Stimulated activated naive CD8-positive, alpha-beta T cell treated with anti-CD3 and anti-CD28 coated beads, Interleukin-15, Interleukin-2, amounts not matched to agents 100 U/mL and 50 U/mL, for 24 hours (primary cell): ENCODE results near the gene FZD1.

Experiments used
- ATAC-seq: fragments of 150-1000 bp; cut with Tn5 transposase; one replicate; pipeline ENCODE4 v1.10.0; 2021
- DNase-seq: peaks from one replicate; pipeline ENCODE4 v3.0.0; 2021

The FZD1 gene

DNA sequence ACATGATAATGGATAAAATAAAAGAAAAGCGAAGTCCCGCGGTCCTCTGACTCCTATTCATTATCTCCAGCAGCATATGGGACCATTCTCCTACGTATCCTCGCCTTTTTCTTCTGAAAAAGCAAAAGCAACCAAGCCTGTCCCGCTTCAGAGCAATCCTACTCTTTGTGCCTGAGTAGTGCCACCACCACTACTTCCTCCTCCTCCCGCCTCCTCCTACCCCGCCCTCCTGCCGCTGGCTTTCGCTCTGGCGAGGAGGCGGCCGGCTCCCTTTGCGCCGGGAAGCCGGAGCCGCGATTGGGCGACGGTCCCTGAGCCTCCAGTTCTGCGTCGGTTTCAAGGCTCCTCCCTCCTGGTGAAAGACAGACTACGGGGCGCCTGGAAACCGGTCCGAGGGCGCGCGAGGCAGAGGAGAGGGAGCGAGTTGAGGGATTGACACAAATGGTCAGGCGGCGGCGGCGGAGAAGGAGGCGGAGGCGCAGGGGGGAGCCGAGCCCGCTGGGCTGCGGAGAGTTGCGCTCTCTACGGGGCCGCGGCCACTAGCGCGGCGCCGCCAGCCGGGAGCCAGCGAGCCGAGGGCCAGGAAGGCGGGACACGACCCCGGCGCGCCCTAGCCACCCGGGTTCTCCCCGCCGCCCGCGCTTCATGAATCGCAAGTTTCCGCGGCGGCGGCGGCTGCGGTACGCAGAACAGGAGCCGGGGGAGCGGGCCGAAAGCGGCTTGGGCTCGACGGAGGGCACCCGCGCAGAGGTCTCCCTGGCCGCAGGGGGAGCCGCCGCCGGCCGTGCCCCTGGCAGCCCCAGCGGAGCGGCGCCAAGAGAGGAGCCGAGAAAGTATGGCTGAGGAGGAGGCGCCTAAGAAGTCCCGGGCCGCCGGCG, at the start of gene FZD1:
TSS of gene FZD1 (plus strand) at position 388 of the 878 bp plus-strand sequence. CDS start at position 836, 448 bp downstream.
- ATAC-seq (peak; percentile 90), DNase-seq (peak; percentile 71)

DNA sequence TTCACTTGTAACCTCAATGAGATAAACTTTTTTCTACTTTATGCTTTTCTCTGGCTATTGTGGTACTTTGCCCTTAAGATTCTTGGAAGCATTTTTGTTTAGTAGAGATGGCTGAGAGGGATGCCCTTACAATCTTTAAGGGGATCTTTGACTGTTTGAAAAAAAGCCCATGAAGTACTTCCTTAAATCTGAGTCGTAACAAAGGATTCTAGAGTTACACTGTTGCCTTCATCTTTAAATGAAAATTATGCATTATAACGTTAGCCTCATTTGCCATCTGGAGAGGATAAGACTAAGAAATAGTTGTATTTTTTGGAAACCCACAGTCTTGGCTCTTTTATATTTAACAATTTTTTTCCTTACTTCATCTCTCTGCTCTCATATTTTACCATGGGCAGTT, 37.8 kb upstream of the FZD1 start:
- DNase-seq (no peak), ATAC-seq (no peak)

DNA sequence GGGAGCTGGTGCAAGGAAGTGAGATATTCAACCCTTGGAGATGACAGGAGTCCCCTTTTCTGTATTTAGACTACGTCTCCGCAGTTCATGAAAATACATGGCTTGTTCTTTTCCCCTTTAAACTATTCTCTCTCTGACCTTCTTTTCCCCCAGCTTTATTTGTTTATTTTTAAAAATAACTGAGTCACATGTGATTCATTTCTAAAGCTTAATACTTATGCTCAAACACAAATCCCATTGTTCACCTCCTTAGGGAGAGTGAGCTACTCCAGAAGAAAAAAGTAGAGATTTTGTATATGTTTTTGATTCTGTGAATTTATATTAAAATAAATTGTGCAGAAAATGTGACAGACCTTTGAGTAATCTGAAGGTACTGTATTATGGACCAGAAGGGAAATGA, 35.9 kb upstream of the FZD1 start:
- no peak for DNase-seq
- no peak for ATAC-seq

DNA sequence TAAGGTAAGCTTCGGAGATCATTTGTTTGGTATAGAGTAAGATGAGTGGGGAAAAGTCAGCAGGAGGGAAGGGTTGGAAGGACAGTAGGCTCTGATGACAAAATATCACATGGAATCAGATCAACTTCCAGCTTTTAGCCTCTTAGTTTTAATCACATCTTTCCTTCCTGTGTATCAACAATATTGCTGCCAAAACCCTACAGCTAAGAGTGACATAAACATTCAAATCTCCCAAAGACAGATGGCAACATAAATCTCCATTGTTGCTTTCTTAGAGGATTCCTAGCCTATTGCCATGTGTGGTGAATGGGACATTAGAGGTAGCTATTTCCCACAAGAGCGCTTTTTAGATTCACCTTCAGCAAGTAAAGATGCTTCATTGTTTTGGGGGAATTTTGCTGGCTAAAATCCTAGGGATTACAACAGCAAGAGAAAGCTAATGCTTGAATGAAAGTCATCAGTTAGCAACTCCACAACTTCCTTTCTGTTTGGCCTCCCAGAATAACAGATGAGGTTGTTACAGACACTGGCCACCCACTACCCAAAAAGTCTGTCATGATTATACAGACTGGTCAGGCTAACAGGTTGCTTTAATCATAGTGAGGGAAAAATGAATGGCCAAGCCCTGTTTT, 35.2 kb upstream of the FZD1 start:
- DNase-seq: no peak
- ATAC-seq: no peak

DNA sequence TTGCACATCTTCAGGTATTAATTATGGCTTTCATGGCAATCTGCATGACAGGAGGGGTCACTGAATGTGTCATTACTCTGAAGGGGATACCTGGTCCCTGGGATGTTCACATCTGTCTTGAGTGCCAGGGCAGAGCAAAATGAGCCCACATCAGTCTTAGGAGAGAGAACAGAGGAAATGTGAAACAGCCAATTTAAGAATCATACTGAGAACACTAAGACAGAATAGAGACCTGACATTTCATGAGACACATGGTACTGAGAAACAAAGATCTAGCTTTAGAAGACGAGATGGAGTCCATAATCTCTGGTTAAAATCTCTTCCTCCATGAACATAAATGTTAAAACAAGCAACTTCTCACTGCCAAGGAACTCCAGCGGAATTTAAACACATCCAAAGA, 34.1 kb upstream of the FZD1 start:
- DNase-seq: no peak
- ATAC-seq: no peak

DNA sequence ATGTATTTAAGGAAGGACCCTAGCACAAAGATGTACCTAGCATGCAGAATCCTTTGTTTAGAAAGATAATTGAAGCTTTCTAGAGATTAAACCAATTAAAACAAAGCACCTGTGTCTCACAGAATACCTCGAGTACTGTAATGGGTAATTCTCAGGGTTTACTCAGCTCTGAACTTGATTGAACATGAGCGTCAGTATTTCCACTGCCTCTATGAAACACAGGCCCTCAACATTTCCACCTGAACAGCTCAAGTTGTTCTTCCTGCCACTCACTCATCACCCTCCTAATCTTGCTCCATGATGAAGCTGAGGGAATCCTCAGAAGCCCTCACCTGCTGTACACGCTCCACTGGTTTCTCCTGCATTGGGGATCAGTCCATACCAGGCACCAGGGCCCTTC, 33.7 kb upstream of the FZD1 start:
- DNase-seq (no peak), ATAC-seq (peak; percentile 36)

DNA sequence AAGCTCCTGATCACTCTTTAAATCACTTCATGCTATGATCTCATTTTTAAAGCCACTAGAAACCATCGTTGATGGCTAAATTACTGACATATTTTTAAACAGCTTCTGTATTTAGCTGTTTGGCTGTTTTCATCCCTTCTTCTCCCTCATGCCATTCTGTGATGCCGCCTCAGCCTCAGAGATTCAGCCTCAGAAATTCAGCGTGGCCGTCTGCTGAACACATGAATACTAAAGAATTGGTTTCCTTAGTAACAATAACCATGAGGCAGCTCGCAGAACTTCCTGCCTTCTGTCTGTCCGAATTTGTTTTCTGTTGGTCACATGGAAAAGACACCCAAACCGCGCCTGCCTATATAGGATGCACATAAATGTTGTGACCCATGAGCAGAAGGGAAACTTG, 31.0 kb upstream of the FZD1 start:
- DNase-seq (no peak), ATAC-seq (no peak)

DNA sequence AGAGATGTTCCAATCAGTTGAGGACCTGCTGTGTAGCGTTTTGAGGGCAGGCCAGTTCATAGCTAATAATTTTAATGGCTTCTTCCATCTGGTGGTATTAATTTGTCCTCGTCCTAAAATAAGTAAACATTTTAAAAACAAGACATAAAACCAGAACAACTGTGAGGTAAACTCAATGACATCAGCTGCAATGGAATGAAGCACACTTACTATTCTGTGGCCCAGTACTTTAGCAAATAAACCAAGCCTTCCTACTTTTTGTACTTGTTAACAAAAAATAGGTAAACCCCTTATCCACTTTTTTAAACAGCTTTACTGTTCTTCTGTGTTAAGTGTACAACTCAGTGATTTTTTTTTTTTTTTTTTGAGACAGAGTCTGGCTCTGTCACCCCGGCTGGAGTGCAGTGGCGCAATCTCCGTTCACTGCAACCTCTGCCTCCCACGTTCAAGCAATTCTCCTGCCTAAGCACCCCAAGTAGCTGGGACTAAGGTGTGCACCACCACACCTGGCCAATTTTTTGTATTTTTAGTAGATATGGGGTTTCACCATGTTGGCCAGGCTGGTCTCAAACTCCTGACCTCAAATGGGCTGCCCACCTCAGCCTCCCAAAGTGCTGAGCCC, 28.9 kb upstream of the FZD1 start:
- DNase-seq: no peak
- no peak for ATAC-seq

DNA sequence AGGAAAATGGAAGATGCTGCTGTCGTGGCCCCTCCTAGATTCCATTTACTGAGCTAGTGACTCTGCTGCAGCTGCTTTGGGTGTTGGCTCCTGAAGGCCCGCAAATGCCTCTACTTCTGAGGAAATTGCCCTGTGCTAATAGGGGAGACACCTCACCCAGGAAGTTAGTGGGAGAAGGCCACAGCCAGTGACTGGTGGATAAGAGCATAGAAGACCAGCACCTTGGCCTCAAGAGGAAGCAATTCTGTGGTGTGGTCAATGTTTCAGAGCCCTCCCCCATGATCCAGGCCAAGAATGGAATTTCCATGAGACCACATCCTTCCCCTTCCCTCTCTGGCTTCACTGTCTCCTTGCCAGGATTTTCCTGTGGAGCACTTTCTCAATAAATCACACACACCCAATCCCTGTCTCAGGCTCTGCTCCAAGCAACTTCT, 25.0 kb upstream of the FZD1 start:
- ATAC-seq (no peak), DNase-seq (no peak)

DNA sequence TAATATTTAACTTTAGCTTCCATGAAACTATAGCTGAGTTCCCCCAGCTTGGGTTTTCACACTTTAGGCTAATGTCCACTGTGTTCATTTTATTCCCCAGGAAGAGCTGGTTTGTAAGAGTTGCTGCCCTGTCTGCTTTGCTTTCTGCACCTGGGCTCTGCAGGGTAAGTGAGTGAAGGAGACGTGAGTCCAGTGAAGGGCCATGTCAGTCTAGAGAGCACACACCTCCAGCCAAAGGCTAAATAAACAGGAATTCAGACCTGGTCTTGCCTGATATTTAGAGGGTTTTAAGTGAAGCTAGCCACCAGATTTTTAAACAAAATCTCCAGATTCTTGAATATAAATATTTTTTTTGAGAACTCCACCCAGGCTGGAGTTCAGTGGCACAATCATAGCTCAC, 24.5 kb upstream of the FZD1 start:
- no peak for DNase-seq
- ATAC-seq: no peak

DNA sequence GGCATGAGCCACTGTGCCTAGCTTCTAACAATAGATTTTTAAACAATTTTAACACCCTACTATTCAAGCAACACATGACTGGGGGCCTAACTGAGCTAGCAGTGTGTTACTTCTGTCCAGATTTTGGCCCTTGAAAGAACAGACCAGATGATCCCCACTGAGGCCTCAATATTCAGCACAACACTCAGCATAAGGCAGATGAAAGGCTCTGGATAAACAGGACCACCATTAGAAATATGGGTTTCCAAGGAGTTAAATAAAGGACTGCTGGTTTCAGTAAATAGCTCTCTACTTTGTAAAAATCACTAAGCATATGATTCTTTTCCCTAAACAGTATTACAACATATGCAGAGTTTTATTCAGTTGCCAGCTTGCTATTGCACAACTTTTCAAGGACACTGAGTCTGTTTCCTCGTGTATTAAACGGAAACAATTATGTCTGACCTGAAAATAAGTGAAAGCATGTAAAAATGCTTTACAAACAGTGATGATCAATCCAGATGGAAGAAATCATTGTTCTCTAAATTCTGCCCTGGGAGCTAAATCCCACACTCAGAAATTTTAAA, 23.8 kb upstream of the FZD1 start:
- DNase-seq: no peak
- ATAC-seq: no peak

DNA sequence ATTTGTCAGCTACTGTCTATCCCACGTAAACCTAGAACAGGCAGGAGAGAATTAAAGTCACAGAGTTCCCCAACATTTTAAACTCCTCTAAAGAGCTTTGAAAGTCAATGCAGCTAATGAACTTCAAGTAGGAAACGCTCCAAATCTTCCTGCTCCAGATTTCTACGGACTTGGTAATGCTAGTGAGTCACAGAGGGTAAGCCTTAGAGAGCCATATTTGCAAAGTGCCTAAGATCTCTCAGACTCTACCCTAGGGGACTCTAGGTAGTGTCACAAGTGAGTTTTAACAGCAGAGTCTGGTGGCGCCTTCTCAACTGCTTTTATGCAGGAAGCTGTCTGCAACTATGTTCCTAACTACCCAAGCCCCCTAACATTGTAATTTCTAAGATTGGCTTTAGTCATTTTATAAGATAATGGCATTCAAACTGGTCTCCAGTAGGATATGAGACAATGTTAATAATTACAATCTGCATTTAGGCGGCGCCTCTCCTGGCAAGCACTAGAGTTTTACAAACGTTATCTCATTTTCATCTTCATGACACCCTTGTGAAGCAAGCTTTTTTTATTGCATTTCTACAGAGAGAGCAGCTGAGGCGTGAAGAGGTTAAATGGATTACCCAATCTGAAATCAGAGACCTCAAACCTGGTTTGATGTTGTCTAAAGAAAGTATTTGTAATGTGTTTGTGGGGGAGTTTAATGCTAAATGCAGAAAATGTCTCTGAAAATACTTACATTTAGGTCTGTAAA, 22.0 kb upstream of the FZD1 start:
- no peak for DNase-seq

DNA sequence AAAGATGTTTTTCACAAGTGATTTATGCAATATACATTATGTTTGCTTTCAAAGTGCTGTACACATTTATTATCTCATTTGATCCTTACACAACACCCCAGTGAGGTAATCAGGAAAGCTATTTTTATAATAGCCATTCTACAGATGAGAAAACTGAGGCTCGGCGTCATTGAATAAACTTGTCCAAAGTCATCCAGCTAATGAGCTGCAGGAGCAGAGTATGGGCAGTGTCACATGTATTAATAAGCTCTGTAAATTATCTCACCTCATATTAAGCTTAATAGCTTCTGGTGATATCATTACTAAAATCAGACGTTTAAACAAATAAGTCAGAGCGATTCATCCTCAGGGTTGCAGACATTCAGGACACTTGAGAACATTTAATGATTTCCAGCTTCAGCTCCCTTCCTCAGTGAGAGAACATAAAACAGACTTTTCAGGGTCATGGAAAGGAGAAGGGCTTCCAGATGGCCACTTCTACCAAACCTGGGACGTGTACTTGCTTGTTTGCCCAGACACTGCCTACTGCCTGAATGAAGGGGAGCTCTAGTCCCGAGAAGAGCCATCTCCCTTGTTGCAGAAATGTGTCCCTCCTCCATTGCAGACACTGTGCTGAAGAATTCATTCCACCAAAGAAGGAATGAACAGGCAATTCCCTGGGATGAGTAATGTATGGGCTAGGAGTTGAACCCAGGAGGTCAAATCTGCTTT, 20.5 kb upstream of the FZD1 start:
- ATAC-seq (no peak), DNase-seq (no peak)

More for the DNA sequence above, 22.0 kb upstream of the FZD1 start:
- no peak for ATAC-seq

DNA sequence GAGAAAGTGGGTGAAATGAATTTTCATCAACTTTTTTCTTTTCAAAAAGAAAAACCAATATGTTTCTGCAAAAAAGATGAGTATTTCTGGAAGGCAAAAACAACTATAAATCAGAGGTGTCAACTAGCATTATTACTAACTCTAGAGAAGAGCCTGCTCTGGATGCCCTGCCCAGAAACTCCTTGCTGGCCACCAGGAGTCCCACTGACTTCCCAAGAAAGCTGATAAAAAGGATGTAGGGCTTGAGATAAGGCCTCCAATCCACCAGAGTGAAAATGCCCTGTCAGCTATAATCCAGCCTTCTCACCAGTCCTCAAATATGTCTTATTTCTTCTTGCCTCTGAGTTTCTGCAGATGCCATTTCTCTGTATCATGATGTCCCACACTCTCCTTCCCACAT, 16.7 kb upstream of the FZD1 start:
- ATAC-seq (no peak), DNase-seq (no peak)

DNA sequence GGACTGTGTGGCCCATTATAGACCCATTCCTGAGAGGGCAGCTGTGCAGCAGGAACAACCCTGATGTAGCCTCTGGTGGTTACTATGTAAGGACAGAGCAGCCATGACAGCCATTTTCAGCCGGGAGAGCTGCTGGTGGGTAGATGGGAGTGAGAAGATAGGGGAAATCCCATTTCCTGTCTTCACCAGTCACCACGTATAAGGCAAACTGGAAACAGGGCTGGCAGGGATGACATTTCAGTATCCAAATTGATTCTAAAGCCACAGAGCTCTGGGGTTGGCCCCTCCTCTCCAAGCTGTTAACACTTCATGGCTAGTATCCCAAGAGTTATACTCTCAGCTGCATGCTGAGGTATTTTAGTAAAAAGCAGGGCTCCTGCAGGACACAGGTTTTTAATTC, 15.2 kb upstream of the FZD1 start:
- no peak for ATAC-seq
- DNase-seq: no peak

DNA sequence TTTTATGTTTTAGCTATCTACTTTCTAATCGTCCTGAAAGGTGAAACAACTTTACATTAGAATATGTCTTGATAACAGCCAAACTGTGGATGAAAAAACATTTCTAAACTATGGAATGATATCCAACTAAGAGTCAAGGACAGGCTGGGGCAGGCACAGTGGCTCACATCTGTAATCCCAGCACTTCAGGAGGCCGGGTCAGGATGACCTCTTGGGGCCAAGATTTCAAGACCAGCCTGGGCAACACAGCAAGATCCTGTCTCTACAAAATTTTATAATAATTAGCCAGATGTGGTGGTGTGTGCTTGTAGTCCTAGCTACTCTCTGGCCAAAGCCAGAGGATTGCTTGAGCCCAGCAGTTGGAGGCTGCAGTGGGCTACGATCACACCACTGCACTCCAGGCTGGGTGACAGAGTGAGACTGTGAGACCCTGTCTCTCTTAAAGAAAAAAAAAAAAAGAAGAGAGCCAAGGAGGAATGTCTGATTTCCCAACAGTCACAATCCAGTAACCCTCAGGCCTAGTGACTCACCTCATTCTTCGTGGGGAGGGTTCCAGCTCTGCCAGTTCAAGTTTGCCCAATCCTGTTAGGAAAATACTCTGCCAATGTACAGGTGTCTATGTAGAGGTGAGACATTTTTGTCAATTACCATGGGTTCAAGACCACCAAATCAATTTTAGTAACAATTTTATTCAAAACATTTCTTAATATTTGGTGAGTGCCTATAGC, 14.6 kb upstream of the FZD1 start:
- DNase-seq (no peak), ATAC-seq (peak; percentile 28)

DNA sequence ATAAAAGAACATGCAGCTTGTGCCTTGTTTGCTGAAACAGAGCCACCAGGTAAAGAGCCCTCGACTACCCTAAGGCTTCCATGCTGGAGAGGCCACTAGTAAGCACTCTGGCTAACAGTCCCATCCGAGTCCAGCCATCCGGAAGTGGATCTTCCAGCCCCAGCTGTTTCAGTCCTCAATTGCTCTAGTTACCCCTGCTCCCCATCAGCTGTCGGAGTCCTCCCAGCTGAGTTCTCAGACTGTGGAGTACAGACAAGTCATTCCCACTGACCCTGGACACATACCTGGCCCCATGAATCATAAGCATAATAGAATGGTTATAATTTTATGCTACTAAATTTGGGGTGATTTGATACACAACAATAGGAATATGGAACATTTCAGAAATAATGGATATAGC, 13.5 kb upstream of the FZD1 start:
- ATAC-seq (no peak), DNase-seq (no peak)

DNA sequence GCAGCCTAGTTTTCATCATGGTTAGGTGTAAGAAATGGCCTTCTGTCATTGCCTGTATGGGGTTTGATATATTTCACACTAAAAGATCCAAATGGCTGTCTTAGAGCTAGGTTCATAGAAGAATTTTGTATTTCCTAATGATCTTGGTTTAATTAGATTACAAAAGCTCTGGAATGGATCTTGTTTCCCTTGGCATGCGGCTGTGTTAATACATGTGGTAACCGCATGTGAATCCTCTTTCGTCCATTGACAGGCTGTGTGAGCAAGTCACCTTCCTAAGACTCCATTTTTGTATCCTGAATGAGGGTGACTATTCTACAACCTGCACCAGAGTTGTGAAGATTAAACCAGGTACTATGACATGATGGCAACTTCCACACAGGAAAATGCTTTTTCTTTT, 12.4 kb upstream of the FZD1 start:
- ATAC-seq: no peak
- DNase-seq: no peak

DNA sequence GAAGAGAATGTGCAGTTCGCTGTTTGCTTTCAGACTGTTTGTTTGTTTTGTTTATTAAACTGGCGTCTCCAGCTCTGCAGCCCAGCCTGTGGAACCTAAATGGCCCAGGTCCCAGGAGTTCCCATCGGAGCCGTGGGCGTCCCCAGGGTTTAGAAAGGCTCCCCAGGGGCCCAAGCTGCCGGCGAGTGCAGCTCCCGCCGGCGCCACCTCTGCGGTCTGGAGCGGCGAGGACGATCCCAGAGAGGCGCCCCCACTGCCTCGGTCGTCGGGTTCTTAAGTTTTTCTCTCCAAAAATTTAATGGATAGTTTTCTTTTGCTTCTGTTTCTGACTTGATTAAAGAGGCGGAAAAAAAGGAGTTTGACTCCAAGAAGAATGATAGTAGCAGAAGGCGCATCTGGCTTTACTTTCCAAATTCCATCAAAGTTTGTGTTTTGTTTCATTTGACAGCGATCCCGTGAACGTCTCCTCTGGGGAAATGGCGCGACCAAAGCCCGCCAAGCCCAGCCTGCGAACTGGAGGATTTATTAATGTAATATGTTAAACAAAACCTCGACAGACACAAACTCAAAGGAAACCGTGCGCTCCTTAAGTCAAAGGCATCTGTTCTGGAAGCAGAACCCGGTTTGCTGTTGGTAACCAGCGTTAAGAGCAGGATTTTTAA, 718 bp upstream of the FZD1 start:
- ATAC-seq (no peak), DNase-seq (peak; percentile 7)

DNA sequence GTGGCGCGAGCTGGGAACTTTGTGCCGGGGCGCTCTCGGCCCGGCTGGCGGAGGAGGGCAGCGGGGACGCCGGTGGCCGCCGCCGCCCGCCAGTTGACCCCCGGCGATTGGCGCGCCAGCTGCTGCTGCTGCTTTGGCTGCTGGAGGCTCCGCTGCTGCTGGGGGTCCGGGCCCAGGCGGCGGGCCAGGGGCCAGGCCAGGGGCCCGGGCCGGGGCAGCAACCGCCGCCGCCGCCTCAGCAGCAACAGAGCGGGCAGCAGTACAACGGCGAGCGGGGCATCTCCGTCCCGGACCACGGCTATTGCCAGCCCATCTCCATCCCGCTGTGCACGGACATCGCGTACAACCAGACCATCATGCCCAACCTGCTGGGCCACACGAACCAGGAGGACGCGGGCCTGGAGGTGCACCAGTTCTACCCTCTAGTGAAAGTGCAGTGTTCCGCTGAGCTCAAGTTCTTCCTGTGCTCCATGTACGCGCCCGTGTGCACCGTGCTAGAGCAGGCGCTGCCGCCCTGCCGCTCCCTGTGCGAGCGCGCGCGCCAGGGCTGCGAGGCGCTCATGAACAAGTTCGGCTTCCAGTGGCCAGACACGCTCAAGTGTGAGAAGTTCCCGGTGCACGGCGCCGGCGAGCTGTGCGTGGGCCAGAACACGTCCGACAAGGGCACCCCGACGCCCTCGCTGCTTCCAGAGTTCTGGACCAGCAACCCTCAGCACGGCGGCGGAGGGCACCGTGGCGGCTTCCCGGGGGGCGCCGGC, 870 bp downstream of the FZD1 start:
- peak; percentile 20 for ATAC-seq
- peak; percentile 22 for DNase-seq
